HUDEP-2 (cell line): ENCODE data around the gene LEUTX.
"Not testable (repeated sequence)": the region's sequence is repeated elsewhere in the genome, so short reads cannot be mapped to it uniquely, and the experiment has no call there.

Experiments
- DNase-seq, 76 experiments: peaks; one replicate each; lab custom pipeline; 2025; ENCODE audit not compliant: unreplicated experiment in 76 of 76; lab: John Stamatoyannopoulos, UW

Gene LEUTX

GRCh38 chr19:39778763-39779162 is at the start of gene LEUTX:
Gene LEUTX, plus strand, starts transcription at chr19:39778854. Its CDS starts 67 bp downstream, at chr19:39778921.
- no peak for DNase-seq

GRCh38 chr19:39729594-39729993 is 49.1 kb upstream of the LEUTX start:
- no peak for DNase-seq

- no peak for DNase-seq
Measured at GRCh38 chr19:39731685-39732084, 47.0 kb upstream of the LEUTX start.

- no peak for DNase-seq
Measured at GRCh38 chr19:39733841-39734240, 44.8 kb upstream of the LEUTX start.

GRCh38 chr19:39735688-39736087 is 43.0 kb upstream of the LEUTX start:
- DNase-seq: no peak

GRCh38 chr19:39736088-39736487 is 42.6 kb upstream of the LEUTX start:
- no peak for DNase-seq

- DNase-seq: no peak
Measured at GRCh38 chr19:39737351-39737750, 41.3 kb upstream of the LEUTX start.

- no peak for DNase-seq
Measured at GRCh38 chr19:39737891-39738290, 40.8 kb upstream of the LEUTX start, which contains the start of gene CLC. Gene CLC, minus strand, starts transcription at chr19:39738029. Its CDS starts 77 bp downstream, at chr19:39737952.

- DNase-seq: no peak
Measured at GRCh38 chr19:39738814-39739213, 39.8 kb upstream of the LEUTX start.

GRCh38 chr19:39740395-39740794 is 38.3 kb upstream of the LEUTX start:
- no peak for DNase-seq

GRCh38 chr19:39745643-39746042 is 33.0 kb upstream of the LEUTX start:
- DNase-seq: no peak

GRCh38 chr19:39746836-39747529 is 31.7 kb upstream of the LEUTX start:
- DNase-seq: no peak

- DNase-seq: no peak
Measured at GRCh38 chr19:39749981-39750380, 28.7 kb upstream of the LEUTX start.

GRCh38 chr19:39752390-39752789 is 26.3 kb upstream of the LEUTX start:
- DNase-seq: no peak

GRCh38 chr19:39752795-39753194 is 25.9 kb upstream of the LEUTX start:
- no peak for DNase-seq

GRCh38 chr19:39754544-39754943 is 24.1 kb upstream of the LEUTX start:
- DNase-seq: no peak

- DNase-seq: no peak
Measured at GRCh38 chr19:39754971-39755370, 23.7 kb upstream of the LEUTX start.

- DNase-seq: no peak
Measured at GRCh38 chr19:39759457-39760184, 19.0 kb upstream of the LEUTX start.

- not testable (repeated sequence) for DNase-seq
Measured at GRCh38 chr19:39761851-39762250, 16.8 kb upstream of the LEUTX start.

GRCh38 chr19:39765091-39766076 is 13.3 kb upstream of the LEUTX start:
- peak in 38 of 76 experiments; percentile 1 to 51 (median 22) for DNase-seq

- DNase-seq: no peak
Measured at GRCh38 chr19:39768334-39768733, 10.3 kb upstream of the LEUTX start.
